AG20443 (cell line): ENCODE results near the gene SETD1B.
"Not testable (repeated sequence)": the region's sequence is repeated elsewhere in the genome, so short reads cannot be mapped to it uniquely, and the experiment has no call there.

Source experiments
- DNase-seq: peaks from one replicate; pipeline ENCODE4 v3.0.0; 2012; ENCODE audit warnings: low spot score, mixed read lengths

SETD1B gene

GRCh38 chr12:121780429-121780828, 23.4 kb upstream of the SETD1B start:
- no peak for DNase-seq

GRCh38 chr12:121781484-121781997, 22.3 kb upstream of the SETD1B start:
- no peak for DNase-seq

GRCh38 chr12:121781998-121782979, 21.5 kb upstream of the SETD1B start:
- DNase-seq = no peak

GRCh38 chr12:121783766-121784165, 20.0 kb upstream of the SETD1B start:
- DNase-seq = no peak

- peak; percentile 82 for DNase-seq
Measured at GRCh38 chr12:121784460-121784859, 19.3 kb upstream of the SETD1B start.

DNA sequence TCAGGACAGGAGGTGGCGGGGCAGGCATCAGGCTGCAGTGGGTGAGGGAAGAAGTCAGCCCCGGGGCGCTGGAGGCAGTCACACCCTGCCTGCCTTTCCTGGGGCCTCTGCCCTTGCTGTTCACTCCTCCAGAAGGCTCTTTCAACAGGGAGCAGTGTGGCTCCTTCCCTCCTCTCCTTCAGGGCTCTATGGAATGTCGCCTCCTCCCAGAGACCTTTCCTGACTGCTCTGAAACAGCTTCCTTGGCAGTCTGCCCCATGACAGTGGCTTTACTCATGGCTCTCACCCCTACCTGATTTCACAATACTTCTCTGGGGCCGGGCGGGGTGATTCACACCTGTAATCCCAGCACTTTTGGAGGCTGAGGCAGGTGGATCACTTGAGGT, 17.4 kb upstream of the SETD1B start:
- peak; percentile 77 for DNase-seq

DNA sequence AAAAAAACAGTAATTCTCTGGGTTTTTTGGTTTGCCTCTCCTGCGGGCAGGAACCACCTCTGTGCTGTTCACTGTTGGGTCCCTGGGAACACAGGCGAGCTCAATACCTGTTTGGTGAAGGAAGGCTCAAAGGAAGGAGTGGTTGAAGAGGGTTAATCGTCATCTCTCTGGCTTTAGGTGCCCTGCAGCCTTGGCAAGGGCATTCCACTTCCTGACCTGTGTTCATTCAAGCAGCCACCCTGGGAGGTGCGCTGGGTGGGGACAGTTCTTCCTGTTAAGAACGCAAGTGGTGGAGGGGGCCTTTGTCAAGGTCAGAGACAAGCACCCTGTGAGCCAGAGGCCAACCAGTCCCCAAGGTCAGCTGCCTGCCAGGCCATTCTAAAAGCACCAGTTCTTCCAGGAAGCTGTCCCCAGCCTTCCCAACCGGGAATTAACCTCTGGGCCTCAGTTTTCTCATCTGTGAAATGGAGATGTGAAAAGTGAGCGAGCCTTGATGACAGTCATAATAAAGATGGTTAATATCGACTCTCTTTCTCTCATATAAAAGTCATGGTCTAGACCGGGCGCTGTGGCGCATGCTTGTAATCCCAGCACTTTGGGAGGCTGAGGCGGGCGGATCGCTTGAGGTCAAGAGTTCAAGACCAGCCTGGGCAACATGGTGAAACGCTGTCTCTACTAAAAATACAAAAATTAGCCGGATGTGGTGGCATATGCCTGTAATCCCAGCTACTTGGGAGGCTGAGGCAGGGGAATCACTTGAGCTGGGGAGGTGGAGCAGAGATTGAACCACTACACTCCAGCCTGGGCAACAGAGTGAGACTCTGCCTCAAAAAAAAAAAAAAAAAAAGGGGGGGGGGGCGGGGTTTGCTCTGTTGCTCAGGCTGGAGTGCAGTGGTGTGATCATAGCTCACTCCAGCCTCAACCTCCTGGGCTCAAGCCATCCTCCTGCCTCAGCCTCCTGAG, 16.5 kb upstream of the SETD1B start:
- DNase-seq = no peak

- no peak for DNase-seq
Measured at GRCh38 chr12:121788176-121788818, 15.5 kb upstream of the SETD1B start.

GRCh38 chr12:121789233-121789781, 14.5 kb upstream of the SETD1B start:
- no peak for DNase-seq

DNA sequence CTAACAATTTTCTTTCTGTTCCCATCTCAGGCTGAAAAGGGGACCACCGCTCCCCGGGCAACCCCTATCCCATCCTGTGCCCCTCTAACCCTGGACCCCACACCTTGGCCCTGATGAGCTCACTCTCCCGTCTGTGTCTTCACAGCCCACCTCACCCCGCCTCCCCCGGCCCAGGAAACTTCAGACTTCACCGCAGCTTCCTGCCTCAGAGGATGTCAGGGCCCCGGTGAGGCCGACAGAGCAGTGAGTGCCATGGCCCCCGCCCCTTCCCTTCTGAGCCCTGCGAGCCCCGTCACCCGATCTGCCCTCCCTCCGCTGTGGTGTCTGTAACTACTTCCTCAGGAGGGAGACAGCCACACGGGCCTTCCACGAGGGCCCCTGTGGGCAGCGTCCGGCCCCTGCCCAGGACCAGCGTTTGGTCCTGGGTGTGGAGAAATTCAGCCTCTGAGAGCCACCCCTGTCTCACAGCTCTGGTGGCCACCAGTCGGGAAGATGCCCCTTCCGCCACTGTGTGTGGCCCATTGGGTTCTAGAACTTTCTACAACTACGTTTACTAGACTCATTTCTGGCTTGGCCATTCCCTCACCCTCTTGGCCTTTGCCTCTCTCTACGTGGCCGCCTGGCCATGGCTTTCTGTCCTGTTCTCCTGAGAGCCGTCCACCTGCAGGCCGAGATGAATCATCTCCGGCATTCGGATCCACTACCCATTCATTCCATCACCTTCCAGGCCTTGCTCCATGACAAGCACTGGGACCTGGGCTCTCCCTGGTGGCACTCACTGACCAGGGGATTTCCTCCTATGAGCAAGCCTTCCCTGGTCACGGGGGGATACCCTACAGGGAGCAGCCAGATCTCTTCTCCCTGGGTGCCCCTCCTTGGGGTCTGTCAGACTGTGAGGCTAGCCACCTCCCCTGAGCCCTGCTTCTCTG, 13.7 kb upstream of the SETD1B start:
- DNase-seq = no peak

- not testable (repeated sequence) for DNase-seq
Measured at GRCh38 chr12:121790785-121791184, 13.0 kb upstream of the SETD1B start.

GRCh38 chr12:121791671-121792551, 11.9 kb upstream of the SETD1B start:
- no peak for DNase-seq

GRCh38 chr12:121792607-121793439, 11.0 kb upstream of the SETD1B start:
- no peak for DNase-seq

- peak; percentile 48 for DNase-seq
Measured at GRCh38 chr12:121793440-121793837, 10.4 kb upstream of the SETD1B start, which contains the start of gene RHOF. Gene RHOF, minus strand, starts transcription at chr12:121793688. Its CDS starts 55 bp downstream, at chr12:121793633.

DNA sequence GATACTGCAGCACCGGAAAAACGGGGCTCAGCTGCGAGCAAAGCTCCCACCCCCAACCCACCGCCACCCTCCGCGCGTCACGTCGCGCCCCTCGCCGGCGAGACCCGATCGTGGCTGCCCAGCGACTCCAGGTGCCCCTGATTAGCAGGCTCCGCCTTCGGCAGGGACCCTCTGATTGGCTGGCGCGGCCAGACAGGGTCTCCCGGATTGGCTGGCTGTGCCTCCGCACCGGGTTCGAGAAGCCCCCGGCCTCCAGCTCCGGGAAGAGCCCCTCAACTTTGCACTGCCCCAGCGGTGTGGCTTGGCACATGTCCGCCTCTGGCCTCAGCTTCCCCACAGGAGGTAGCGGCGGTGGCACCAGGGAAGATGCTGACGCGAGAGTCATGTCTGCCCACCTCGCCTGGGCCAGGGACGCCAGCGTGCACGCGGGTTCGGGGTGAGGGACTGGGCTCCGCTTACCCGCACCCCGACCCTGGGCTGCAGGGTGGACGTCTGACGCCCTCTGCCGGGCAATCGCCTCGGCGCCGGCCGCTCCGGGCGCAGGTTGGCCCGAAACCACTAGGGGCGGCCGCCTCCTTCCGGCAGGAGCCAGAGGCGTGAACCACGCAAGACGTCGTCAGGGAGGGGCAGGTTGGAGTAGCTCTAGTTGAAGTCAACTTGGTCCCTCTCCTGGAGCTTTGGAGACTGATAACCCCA, 9.8 kb upstream of the SETD1B start:
- peak; percentile 90 for DNase-seq

DNA sequence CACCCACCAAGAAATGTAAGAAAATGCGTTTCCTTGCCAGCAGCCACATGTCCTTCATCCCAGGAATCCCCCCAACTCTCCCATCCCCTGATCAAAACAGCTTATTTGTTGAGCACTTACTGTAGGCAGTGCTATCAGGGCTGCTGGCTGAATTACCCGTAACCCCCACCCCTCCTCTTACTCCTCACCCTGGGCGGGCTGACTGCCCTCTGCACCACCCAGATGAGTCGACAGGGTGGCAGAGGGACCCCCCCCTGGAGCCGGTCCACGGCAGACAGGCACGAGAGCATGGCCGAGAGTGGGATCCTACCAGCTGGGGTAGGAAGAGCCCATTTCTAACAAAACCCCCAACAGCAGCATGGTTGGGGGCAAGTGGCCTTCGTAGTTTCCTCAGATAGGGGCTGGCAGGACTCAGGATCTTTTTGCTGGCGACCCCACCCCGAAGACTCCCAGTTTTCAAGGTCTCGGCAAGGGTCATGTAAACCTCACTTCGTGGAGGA, 9.2 kb upstream of the SETD1B start:
- DNase-seq = peak; percentile 22
